Measurements from ENCODE around the gene TNPO3. TPM values are rescaled to one million over a fixed set of nuclear protein-coding genes. Genes with fewer than 3 reads are reported as not detected.

TNPO3 gene
- total and polyA plus RNA-seq, 7 donors = 22.6 to 62.1 (median 37.0) TPM

DNA sequence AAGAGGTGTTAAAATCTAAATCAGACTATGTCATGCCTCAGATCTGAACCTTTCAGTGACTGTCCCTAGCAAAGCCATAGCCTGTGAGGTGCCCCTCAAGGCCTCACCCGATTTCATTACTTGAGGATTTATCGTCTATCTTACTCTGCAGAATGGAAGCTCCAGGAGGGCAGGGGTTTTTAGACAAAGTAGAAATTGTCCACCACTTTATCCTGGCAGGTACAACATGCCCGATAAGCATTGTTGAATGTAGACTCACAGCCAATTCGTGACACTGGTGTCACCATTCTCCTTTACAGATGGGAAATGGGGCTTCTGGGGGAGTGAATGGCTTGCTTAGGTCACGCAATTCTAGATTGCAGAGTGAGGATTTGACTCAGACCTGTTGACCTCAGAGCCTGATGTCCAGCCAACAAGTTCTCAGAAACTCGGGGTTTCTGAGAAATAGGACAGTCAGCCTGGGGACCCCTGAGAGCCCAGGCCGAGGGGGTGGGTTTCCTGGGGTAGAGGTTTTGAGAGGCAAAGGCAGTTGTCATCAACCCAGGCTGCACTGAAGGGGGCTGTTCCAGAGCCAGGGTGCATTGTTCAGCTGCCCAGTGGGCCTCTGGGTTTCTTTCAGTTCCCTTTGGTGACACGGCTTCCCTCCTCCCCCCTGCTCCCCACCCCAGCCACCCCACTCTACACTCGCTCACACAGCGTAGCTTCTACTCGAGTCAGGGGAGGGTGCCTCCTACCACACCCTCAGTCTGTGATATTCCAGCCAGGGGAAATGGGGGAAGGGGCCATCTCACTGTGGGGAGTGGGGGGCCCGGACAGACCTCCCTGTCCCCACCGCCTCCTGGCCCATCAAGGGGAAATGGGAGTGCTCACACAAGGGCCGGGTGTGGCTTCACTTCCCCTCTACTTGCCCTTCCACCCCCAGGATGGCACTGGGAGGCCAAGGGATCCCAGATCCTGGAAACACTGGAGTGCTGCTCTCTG, 120.3 kb downstream of the TNPO3 start:
- Histone ChIP-seq H3K27ac (no peak overlapping the region), H3K36me3 (ENCODE audit: insufficient read depth in 1 of 2, low read depth in 1 of 2) (no peaks in the 10 kb centered on the region), H3K27me3 (ENCODE audit: insufficient read depth in 3 of 3, low read length in 2 of 3) (peaks cover 0 to 47% (median 11%) of the 10 kb centered on the region in 3 donors), H3K4me3 (no peak overlapping the region), H3K9me3 (no peaks in the 10 kb centered on the region), H3K4me1 (no peaks in the 10 kb centered on the region)
- TF ChIP-seq, protein P1, sequence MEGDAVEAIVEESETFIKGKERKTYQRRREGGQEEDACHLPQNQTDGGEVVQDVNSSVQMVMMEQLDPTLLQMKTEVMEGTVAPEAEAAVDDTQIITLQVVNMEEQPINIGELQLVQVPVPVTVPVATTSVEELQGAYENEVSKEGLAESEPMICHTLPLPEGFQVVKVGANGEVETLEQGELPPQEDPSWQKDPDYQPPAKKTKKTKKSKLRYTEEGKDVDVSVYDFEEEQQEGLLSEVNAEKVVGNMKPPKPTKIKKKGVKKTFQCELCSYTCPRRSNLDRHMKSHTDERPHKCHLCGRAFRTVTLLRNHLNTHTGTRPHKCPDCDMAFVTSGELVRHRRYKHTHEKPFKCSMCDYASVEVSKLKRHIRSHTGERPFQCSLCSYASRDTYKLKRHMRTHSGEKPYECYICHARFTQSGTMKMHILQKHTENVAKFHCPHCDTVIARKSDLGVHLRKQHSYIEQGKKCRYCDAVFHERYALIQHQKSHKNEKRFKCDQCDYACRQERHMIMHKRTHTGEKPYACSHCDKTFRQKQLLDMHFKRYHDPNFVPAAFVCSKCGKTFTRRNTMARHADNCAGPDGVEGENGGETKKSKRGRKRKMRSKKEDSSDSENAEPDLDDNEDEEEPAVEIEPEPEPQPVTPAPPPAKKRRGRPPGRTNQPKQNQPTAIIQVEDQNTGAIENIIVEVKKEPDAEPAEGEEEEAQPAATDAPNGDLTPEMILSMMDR (IDR thresholded peaks at IDR 0.05) = no peak
- ATAC-seq = no peak
- intact Hi-C loops (cut with DNase I) = no loop called here
- WGBS, 3 donors = 65 to 73% (median 69%) methylated on average over 14 of the region's 14 CpGs
- no peak for DNase-seq

DNA sequence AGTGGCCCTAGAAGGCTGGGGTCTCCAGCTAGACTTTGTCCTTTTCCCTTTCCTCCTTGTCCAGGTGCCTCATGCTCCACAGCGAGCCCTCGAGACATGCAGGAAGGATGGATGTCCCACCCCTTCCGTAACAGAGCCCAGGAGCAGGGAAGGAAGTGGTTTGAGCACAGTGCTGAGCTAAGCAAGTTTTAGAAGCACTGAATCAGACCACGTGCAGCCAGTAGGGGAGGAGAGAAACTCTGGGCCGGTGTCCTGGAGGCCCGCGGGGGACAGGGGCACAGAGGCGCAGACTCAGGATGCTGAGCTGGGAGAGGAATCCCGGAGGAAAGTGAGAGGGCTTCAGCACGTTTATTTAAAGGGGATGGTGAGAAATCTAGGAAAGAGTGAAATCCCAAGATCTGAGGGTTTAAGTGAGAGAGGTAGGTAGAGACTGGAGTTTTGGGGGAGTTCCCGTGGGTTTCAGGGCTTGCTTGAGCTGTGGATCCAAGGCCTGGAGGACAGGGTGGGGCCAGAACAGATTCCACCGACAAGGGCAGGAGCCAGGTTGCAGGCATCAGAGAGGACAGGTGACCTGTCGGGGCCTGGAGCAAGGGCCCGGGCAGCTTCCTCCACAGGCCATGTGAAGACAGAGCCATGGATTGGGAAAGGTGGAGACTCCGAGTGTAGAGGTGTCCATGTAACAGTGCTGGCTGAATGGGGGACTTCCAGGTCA, 121.6 kb downstream of the TNPO3 start:
- H3K27me3 ChIP-seq (ENCODE audit: insufficient read depth in 3 of 3, low read length in 2 of 3) = peaks cover 0 to 36% (median 11%) of the 10 kb centered on the region in 3 donors
- no peaks in the 10 kb centered on the region for H3K4me1 ChIP-seq
- 57 to 63% (median 61%) methylated on average over 15 of the region's 15 CpGs for WGBS, 3 donors

DNA sequence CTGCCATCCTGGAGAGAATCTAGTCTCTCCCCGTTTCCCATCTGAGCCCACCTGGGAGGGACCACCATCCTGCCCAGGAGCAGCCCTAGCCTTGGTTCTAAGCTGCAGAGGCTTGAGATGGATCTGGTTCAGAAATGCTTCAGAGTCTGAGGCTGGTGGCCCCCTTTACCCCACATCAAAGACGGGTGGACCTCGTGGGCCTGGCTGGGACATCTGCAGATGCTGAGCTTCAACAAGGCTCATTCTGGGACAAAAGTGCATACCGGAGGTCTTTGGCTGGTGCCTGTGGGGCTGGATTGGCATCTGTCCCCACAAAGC, 122.1 kb downstream of the TNPO3 start:
- no peaks in the 10 kb centered on the region for H3K4me1 ChIP-seq
- intact Hi-C loops (cut with DNase I) = no loop called here
- peaks cover 0 to 31% (median 6%) of the 10 kb centered on the region in 3 donors for H3K27me3 ChIP-seq (ENCODE audit: insufficient read depth in 3 of 3, low read length in 2 of 3)
- no peaks in the 10 kb centered on the region for H3K36me3 ChIP-seq (ENCODE audit: insufficient read depth in 1 of 2, low read depth in 1 of 2)
- no peaks in the 10 kb centered on the region for H3K9me3 ChIP-seq
- ATAC-seq (no peak), DNase-seq (no peak)
- no peak overlapping the region for H3K27ac ChIP-seq
- H3K4me3 ChIP-seq = no peak overlapping the region
- WGBS, 3 donors = 69 to 86% (median 72%) methylated on average over 4 of the region's 4 CpGs
- TF ChIP-seq, protein P1 (IDR thresholded peaks at IDR 0.05) = no peak

More for the DNA sequence above, 121.6 kb downstream of the TNPO3 start:
- DNase-seq = peak in 1 of 2 donors; percentile 45
- Histone ChIP-seq H3K9me3 (no peaks in the 10 kb centered on the region), H3K4me3 (no peak overlapping the region), H3K36me3 (ENCODE audit: insufficient read depth in 1 of 2, low read depth in 1 of 2) (no peaks in the 10 kb centered on the region), H3K27ac (no peak overlapping the region)
- intact Hi-C loops (cut with DNase I) = no loop called here
- peak in 1 of 4 donors; percentile 28 for ATAC-seq
- TF ChIP-seq, protein P1 (IDR thresholded peaks at IDR 0.05) = no peak

GRCh38 chr7:128931965-128932861, 122.7 kb downstream of the TNPO3 start:
- ATAC-seq = no peak
- no peak overlapping the region for H3K27ac ChIP-seq
- H3K4me1 ChIP-seq = no peaks in the 10 kb centered on the region
- H3K9me3 ChIP-seq = no peaks in the 10 kb centered on the region
- H3K4me3 ChIP-seq = no peak overlapping the region
- TF ChIP-seq, protein P1 (IDR thresholded peaks at IDR 0.05) = no peak
- H3K36me3 ChIP-seq (ENCODE audit: insufficient read depth in 1 of 2, low read depth in 1 of 2) = no peaks in the 10 kb centered on the region
- WGBS, 3 donors = 86 to 93% (median 89%) methylated on average over 17 to 19 of the region's 19 CpGs
- peaks cover 0 to 29% (median 4%) of the 10 kb centered on the region in 3 donors for H3K27me3 ChIP-seq (ENCODE audit: insufficient read depth in 3 of 3, low read length in 2 of 3)
- intact Hi-C loops (cut with DNase I) = no loop called here
- no peak for DNase-seq
